C1 segment of cervical spinal cord (tissue), 14 donors: ENCODE measurements around the gene TTC31.
"Not testable (repeated sequence)": the region's sequence is repeated elsewhere in the genome, so short reads cannot be mapped to it uniquely, and the experiment has no call there.

Source experiments
- DNase-seq, 14 donors: peaks; one replicate each; lab custom pipeline; 2025; lab: John Stamatoyannopoulos, UW

TTC31 gene

GRCh38 chr2:74483675-74484164 lies 839 bp downstream of the TTC31 start:
- DNase-seq, result not testable (repeated sequence)

GRCh38 chr2:74486141-74486540 lies 3.3 kb downstream of the TTC31 start:
- DNase-seq, result no peak

- no peak for DNase-seq
These were observed 6.0 kb downstream of the TTC31 start for GRCh38 chr2:74488643-74489481.

DNA sequence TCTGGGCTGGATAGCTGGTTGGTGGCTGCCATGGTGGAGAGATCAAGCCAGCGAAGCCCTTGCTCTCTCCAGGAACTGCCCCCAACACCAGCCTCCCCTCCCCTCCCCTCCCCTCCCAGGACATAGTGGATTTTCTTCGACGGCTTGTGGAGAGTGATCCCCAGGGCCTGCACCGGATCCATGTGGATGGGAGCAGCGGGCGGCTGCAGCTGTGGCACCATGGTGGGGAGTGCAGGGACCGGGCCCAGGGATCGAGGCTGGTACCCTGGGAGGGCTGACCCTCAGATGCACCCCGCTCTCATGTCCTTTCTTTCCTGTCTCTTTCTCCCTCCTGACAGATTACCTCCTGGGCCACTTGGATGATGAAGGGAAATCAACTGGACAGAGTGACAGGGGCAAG lies 7.0 kb downstream of the TTC31 start:
- DNase-seq, result no peak

GRCh38 chr2:74491648-74492544 lies 9.0 kb downstream of the TTC31 start:
- DNase-seq, result no peak

DNA sequence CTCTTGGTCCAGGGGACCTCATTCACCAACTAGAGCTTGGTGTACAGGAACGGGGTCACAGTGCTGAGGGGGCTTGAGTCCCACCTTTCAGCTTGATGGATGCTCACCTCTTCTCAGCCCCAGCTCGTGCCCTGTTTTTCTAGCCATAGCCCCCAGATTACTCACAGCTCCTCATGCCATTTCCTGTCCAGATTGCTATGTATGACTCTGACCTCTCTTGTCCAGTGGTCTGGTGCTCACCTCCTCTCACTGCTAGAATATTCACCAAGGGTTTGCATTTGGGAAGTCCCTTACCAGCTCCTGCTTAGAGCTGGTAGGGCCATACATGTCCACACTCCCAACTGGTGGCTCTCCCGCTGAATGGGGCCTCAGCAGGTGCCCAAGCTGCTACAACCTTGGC lies 10.7 kb downstream of the TTC31 start:
- no peak for DNase-seq

DNA sequence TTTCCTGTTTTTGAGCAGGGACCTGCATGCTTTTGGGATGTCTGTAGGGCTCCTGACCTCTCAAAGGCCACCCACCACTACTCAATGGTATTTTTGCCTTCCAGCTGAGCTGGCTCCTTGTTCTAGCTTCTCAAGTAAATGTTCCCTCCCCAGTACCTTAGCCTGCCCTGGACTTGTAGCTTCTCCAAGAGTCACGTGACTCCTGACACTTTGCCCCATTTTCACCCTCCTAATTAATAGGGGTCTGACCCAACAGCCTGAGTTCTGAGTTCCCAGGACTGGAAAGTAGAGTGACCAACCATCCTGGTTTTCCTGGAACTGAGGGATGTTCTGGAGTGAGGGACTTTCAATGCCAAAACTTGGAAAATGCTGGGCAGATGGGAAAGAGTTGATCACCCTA lies 12.6 kb downstream of the TTC31 start:
- no peak for DNase-seq

DNA sequence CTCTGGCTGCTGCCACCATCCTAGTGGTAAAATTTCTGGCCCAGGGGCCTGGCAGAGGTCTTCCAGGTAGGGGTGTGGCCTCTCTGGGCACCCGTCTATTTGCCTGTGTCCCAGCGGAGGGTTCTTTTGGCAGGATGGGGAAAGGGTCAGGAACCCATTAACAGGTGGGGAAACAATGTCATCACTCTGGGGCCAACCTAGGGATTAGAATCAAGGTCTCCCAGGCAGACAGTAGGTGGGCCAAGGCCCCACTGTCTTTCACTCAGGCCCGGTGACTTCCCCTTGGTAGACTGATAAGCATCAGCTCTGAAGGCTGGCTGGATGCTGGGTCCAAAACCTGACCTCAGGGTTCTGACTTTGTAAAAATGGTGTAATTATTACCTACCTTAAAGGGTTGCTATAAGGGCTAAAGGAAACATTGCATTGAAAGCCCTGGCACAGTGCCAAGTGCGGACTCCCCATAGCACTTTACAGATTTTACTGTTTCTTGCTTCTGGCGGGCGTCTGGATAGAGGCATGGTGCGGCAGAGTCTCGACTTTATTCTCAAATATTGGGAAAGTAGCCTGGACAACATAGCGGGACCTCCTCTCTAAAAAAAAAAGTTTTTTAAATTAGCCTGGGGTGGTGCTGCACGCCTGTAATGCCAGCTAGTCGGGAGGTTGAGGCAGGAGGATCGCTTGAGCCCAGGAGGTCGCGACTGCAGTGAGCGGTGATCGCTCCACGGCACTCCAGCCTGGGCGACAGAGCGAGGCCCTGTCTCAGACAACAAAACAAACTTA lies 14.3 kb downstream of the TTC31 start:
- DNase-seq, result no peak

GRCh38 chr2:74497777-74498499 lies 15.1 kb downstream of the TTC31 start:
- no peak for DNase-seq

- DNase-seq, result no peak
These were observed 15.8 kb downstream of the TTC31 start for GRCh38 chr2:74498500-74499266.

GRCh38 chr2:74499267-74499939 lies 16.5 kb downstream of the TTC31 start, which contains the start of gene LBX2:
Gene LBX2, minus strand, starts transcription at chr2:74499603. Its CDS starts 66 bp downstream, at chr2:74499537.
- DNase-seq, result no peak

- DNase-seq, result no peak
These were observed 17.2 kb downstream of the TTC31 start for GRCh38 chr2:74499940-74500577.

DNA sequence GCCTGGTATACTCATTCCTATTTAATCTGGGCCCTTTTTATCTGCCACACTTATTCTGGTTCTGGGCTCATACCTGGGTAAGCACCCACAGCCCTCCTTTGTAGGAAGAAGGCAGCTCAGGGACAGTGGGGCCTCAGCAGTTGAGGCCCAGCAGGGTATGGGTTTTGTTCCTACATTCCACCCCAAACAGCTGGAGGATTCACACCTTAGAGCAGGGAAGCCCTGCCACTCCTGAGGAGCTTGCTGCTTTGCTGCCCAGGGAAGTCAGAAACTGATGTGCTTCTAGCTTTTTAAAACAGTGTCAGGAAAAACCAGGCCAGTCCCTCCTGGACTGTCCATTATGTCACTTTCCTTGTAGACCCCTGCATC lies 17.7 kb downstream of the TTC31 start:
- no peak for DNase-seq

- no peak for DNase-seq
These were observed 18.6 kb downstream of the TTC31 start for GRCh38 chr2:74501335-74502071.

- DNase-seq, result no peak
These were observed 19.4 kb downstream of the TTC31 start for GRCh38 chr2:74502147-74502719.

GRCh38 chr2:74502720-74503505 lies 20.0 kb downstream of the TTC31 start:
- DNase-seq, result peak in 1 of 14 donors; percentile 5
